ENCODE results near the gene P2RY2.
"Not testable (repeated sequence)": the region's sequence is repeated elsewhere in the genome, so short reads cannot be mapped to it uniquely, and the experiment has no call there.

P2RY2 gene

DNA sequence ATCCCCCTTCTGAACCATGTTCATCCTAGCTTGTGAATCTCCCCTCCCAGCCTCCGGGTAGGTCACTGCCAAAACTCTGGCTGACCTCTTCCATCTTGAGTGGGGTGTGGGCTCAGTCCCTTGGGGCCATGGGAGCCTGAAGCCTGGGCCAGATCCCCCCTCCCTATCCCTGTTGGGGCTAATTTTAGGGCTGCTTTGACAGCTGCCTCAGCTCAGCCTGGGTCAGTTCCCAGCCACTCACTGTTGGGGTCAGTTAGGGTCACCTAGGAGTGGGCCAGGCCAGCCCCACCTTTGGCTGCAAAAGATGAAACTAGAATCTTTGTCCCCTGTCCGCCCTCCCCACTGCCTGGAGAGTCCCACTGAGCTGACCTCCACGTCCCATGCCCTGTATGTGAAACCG, 29.8 kb upstream of the P2RY2 start:
- no peak for DNase-seq

DNA sequence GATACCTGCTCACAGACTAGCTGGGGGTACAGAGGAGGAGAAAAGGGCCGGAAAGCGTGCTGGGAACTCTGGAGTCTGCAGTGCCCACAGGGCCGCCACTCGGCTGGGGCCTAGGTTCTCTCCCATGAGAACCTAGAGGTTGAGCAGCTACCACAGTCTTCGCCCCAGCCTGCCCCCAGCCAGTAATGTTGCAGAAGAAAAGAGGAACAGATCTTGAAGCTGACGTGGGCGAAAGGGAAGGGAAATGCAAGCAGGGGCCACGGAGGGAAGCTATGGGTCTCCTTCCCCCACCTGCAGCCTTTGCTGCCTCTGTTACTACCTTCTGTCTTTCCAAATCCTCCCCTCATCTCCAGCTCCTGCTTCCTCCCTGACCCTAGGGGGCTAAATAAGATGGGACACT, 28.8 kb upstream of the P2RY2 start:
- DNase-seq: no peak

DNA sequence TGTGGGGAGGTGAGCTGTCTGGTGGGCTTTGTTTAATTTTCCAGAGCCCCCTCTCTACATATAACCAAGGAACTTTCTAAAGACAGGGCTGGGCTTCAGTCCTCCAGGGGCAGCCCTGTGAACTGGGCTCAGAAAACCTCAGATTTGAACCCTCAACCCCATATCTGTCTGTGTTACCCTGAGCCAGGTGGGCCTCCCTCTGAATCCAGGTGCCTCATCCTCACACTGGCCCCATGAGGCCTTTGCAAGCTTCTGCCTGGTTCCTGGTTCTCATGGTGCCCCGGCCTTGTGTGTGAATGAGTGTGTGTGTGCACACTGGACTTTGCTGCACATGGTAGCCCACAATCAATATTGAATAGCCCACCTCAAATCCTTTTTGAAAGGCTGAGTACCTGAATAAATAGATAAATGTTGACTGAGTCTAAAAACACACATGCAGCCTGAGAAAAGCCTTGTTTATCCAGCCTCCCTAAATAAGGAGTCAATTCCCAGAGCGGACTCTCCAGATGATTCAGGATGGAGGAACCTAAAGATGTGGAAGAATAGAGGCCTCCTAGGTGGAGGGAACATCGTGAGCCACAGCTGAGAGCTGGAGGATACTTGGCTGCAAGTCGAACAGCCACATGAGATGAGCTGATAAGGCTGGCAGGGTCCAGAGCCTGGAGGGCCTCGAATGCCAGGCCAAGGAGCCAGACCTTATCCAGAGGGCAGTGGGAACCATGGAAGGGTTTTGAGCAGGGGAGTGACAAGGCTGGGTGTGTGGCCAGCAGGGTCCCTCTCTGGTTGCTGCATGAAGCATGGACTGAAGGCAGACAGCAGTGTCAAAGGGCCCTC, 28.1 kb upstream of the P2RY2 start:
- DNase-seq: no peak

DNA sequence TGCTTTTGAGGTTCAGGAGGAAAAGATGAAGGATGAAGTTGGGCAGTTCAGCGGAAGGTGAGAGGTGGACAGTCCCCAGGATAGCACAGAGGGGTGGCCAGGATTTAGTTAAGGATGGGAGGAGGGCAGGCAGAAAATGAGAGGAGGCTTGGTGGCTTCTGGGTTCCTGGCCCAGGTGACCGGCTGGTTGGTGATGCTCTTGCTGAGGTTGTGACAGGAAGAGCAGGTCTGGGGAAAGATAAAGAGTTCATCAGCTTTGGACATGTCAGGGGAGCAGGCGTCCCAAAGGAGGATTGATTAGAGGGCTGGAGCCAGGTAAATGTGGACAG, 27.6 kb upstream of the P2RY2 start:
- DNase-seq: no peak

DNA sequence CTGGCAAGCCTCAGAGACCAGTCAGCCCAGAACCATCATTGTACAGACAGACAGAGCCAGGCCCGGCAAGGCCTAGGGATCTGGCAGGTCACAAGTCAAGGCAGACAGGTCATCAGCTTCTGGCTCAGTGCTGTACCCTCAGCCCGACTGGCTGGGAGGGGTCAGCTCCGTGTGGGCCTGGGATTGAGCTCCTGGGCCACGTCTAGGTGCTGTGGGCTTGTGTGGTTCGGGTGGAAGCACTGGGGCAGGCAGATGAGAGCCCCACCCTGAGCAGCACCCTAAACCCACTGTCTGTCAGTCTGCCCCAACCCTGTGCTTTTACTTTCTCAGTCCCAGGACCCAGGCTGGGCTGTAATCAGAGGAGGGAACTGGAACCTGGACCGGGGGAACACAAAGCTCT, 26.9 kb upstream of the P2RY2 start:
- no peak for DNase-seq

DNA sequence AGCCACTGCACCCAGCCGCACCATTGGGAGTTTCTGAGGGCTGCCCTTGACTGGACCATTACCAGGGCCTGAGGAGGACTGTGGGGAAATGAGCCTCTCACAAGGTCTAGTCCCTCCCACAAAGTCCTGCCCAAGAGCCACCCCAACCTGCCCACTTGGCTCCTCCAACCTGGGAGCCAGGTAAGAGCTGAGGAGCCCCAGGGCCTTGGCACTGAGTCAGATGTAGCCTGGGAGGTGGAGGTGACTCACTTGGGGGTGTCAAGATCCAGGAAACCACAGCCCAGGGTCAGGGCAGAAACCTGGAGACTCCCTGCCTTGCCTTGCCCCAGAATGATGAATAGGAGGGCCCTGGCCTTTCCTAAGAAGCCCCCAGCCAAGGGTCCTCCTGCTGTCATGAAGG, 25.8 kb upstream of the P2RY2 start:
- DNase-seq: no peak

DNA sequence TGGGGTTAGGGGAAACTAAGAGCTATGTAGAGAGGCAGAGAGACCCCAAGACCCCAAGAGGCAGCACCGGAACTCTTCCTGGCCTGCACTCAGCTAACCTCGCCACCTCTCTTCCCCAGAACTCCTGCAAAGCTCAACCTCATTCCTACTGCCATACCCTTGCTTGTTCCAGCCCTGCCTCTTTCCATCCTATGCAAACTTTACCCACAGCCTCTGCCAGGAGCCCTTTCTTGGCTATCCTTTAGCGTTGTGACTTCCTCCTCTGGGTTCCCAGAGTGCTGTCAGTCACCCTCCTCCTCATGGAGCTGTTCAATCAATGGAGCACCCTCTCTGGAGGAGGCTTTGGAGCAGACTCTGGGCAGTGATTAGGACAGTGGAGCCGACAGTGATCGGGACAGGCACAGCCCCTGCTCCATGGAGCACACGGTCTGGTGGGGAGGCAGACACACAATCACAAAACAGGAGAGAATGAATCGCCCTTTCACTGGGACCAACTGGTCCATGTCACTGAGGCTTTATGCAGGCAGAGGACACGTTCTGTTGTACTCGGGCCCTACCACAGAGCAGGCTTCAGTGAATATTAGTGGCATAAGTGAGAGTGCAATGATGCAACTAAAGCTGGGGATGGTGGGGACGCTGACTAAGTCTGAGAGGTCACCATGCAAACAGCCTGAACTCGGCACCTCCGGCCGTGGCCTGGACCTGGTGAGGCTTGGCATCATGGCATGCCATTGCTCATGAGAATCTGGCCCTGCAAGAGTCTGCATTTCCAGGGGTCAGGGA, 24.6 kb upstream of the P2RY2 start:
- no peak for DNase-seq

DNA sequence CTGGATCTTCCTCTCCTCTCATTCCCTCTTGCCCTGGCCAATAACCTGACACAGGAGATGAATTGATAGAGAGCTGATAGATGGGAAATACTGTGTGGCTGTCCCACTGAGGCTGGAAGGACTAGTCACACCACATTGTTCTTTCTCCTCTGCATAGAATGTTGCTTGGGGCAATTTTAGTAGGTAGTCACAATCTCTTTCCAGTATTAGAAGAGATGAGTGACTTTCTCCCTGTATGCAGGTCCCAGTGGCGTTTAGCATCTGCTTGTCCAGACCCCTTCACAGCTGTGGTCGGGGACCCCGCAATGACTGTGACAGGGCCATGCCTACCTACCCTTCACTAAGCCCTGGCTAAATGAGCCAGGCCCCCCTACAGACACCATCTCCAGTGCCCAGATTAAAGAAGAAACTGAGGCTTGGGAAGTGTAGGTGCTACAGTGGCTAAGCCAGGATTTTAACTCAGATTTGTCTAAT, 24.0 kb upstream of the P2RY2 start:
- no peak for DNase-seq

DNA sequence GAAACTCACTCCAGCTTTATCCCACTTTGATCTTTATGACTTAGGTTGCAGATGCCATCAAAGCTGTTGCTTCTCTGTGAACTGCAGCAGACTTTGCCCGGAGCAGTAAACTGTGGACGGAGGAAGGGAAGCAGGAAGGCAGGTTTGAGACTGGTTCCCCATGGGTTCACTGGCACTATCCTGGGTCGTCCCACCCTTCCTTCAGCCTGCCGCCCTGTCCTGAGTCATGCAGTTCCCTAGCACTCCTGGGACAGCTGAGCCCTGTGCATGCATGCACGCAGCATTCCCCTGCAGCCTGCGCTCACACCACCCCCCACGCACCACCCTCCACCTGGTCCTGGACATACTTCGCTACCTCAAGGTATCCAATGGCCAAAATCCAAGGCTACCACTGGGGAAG, 23.5 kb upstream of the P2RY2 start:
- DNase-seq: no peak

DNA sequence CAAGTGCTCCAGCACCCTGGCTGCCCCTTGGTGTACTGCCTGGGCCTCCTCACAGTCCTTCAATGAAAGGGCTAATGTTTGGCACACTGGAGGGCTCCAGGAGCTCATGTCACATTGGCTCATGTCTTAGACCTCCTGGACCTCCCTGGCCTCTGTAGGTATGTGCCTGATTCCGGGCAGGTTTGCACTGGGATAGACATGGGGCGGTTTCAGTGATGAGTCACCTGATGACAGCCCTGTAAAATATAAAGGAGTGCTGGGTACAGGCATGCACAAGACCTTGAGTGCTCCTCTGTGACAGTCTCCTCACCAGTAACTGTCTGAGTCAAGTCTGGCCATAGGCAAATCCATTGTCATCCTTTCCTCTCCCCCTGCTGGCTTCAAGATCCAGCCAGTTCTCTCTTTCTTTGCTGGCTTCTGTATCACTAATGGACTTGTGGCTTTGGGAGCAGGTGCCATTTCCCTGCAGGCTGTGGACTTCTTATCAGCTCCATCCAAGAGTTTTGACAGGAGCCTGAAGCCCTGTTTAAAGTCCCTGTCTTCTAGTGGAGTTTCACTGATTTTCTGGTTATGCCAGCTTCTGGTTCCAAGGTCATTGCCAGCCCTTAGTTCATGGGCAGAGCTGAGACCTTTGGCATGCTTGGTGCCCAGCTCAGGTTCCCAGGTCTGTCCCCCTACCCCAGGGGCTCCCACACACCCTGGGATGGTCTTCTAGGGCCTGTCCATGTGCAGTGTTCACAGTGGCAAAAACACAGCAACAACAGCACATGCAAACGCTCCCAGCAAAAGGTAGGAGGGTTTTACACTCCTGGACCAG, 22.7 kb upstream of the P2RY2 start:
- DNase-seq: no peak

DNA sequence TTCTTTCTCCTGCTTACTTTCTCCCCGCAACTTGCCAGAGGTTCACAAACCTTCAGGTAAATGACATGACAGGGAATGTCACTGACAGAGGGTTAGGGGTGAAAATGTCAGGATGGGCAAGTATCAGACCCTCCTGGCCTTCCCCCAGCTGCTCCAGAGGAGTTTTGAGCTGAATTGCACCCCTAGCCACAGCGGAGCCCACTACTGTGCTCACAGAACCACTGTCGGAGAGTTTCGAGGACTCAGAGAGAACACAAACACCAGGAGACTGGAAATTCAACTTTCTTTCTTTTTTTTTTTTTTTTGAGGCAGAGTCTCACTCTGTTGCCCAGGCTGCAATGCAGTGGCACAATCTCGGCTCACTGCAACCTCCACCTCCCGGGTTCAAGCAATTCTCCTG, 21.5 kb upstream of the P2RY2 start:
- no peak for DNase-seq

DNA sequence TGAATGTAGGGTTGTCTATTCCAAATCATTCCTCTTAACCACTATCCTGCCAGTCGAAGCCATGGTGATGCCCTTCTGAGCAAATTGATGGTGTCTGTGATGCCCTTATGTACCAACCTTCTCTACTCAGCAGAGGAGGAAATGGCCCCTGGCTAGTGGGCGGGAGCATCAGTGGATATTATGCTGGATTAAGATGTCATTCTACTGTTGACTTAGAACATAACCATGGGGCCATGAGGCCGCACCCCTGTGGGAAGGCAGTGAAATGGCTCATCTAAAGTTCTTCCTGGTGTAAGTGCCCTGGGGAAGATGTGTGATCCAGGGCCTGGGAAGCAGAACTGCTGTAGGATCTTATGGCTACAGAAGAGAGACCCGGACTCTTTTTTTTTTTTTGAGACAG, 20.7 kb upstream of the P2RY2 start:
- DNase-seq: no peak

DNA sequence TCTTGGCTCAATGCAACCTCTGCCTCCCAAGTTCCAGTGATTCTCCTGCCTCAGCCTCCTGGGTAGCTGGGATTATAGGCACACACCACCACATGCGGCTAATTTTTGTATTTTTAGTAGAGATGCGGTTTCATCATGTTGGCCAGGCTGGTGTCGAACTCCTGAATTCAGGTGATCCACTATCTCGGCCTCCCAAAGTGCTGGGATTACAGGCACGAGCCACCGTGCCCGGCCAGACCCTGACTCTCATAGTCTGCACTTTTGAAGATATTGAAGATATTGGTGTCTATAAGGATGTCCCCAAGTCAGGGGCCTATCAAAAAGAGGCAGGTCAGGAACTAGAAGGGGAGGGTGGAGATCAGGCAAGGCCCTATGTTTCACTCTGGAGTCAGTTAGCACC, 20.3 kb upstream of the P2RY2 start:
- DNase-seq: not testable (repeated sequence)

DNA sequence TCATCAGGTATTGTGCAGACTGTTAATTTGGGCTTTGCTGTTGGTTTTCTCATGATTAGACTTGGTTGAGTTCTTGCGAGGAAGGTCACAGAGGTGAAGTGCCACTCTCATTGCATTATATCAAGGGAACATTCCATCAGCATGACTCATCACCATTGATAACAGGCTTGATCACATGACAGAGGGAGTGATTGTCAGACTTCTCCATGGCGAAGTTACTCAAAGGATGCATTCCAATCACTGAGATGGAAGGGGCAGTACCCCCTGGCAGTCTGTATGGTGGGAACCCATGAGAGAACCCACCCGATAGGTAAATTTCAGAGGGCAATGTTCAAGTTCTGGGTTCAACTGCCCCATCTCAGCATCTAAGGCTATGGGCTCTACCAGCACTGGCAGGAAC, 19.4 kb upstream of the P2RY2 start:
- no peak for DNase-seq

DNA sequence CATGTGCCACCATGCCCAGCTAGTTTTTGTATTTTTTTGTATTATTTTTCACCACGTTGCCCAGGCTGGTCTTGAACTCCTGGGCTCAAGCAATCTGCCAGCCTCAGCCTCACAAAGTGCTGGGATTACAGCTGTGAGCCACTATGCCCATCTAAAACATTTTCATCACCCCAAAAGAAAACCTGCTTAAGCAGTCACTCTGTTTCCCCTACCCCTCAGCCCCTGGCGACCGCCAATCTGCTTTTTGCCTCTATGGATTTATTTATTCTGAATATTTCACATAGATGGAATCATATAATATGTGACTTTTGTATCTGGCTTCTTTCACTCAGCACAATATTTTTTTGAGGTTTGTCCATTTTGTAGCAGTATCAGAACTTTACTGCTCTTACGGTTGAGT, 18.6 kb upstream of the P2RY2 start:
- no peak for DNase-seq

DNA sequence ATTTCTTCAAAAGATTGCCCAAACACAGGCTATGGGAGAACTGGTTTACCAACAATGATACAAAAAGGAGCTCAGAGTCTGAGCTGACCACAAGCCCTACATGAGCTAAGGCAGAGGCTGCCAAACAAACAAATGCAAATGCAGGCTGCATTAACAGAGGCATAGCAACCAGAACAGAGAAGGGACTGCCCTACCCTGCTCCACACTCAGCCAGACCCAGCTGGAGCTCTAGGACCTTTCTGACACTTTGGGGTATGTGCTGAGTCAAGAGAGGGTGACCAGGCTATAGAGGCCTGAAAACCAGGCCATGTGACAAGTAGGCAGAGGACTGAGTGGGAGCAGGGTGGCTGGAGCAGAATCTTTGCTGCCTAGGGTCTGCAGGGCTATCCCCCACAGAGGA, 17.8 kb upstream of the P2RY2 start:
- DNase-seq: no peak

DNA sequence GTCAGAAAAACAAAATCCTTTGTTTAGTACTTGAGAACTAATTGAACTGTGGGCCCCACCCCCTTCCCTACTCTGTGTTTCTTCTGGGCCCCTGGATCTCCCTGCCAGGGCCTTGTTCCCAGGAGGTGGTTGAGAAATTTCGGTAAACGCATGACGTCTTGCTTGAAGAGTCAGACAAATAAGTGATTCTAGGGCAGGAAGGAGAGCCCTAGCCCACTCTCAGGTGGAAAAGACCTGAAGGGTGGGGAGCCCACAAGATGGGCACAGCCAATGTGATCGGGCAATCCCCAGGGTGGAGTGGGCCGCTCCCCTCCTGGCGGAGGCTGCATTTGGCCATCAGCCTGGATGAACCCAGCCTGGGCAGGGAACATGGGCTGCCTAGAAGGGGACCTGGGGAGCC, 16.8 kb upstream of the P2RY2 start:
- DNase-seq: no peak

DNA sequence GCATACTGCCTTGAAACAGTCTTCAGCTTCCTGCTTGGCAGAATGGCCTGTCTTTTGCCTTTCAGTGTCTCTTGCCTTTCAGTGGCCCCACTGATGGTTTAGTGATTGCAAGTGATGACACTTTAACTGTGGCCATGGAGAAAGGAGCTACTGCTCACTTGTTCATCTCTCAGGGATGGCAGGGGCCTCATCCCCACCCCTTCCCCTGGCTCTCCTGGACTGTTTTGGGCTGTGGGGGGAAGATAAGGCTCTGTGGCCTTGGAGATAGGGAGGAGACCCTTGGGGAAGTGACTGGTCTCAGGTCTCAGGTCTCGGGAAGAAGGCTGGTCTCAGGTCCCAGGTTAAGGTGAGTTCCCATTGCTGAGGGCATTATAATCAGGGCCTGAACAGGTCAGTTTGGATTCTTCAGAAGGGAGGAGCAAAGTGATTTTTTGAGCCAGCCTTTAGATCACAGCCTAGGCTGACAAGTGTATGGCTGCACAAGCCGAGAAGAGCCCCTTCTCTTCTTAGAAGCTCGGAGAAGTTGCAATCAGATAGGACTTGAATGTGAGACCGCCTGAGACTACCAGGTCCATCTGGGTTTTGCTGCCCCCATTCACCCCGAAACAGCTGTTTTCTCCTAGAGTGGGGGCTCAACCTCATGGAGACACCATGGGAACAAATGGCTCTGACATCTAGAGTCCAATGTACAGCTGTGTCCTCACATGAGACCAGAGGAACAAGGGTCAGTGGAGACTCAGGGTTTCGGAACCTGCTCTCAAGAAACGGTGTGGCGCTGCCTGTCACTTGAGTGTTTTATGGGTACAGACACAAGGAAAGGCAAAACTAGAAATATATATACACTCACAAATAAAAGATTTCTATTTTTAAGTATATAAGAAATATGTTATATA, 15.9 kb upstream of the P2RY2 start:
- no peak for DNase-seq

DNA sequence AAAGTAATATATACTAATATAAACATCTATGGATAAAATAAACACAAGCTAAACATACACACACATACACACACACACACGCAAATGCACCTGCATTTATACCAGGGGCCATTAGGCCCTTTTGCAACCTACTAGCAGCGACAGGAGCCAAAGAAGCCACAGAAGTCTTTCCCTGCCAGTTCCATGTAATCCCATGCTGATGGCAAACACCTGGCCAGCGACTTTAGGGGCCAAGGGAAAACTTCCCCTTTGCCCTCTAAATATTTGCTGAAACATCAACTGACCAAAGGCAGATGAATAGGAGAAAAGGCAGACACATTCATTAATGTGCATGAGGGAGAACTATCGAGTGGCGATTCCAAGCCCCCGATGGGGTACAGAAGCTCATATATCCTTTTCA, 14.8 kb upstream of the P2RY2 start:
- DNase-seq: no peak

DNA sequence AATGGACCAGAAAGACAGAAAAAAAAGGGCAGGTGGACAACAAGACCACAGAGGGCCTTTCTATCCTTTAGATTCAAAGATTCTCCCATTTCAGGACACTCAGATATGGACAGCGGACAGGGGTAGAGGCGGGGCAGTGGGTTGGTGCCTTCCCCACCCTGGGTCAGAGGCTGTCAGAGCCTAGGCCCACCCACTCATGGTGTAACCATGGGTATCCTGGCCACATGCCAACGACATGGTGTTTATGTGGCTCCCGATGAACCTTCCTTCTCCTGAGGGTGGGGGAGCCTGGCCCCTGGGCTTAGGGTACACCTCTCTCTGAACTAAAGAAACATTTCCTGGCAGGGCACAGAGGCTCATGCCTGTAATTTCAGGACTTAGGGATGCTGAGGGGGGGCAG, 14.3 kb upstream of the P2RY2 start:
- no peak for DNase-seq

DNA sequence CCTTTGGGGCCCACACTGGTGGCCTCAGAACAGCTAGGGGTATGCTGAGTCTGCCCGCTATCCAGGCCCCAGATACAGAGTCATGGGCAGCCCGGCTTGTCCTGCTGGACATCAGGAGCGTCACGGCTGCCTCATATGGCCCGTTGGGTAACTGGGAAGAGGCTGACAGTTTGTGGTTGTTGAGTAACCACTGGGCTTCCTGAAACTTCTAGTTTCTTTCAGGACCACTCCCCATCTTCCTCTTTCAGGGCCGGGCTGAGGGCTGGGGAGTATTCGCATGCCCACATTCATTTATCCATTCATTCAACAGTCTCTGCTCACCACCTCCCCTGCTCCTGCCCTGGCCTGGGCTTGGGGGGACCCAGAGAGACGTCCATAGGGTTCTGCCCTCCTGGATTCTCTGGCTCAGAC, 13.4 kb upstream of the P2RY2 start:
- DNase-seq: no peak

DNA sequence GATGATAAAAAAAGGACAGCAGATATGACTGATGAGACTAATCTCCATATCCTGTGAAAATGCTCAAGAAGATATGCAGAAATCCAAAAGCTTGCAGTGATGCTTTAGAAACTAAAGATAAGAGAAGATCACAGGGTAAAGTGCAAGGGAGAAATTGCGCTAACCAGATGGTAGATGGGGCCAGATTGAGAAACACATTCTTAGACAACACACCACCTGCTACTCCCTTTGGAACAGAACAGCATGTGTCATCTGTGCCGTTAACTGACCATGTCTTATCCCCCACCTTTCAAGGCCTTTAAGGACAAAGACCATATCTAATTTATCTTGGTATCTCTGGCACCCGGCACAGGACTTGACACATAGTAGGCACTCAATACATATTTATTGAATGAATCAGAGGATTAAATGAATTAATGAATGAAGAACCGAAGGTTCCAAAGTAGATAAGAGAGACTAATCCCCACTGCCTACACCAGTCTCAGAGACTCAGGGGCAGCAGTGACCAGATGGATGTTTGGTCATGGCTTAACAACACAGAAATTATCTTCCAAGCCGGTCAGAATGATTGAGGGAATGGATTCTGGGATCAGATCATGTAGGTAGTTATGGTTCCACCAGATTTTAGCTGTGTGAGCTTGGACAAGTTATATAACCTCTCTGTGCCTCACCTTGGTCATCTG, 12.3 kb upstream of the P2RY2 start:
- no peak for DNase-seq
